GM12801 (cell line): ENCODE results near the gene HDGFL3.

Source experiments
- CTCF ChIP-seq: IDR thresholded peaks from one replicate; pipeline ENCODE4 v1.5.1; 2011; ENCODE audit warnings: control low read depth; ENCODE audit not compliant: insufficient read length; ENCODE audit errors: extremely low read depth

HDGFL3 gene

GRCh38 chr15:83118968-83119367 lies 88.7 kb downstream of the HDGFL3 start:
- TF ChIP-seq CTCF: no peak

- no peak for TF ChIP-seq CTCF
These were observed 89.3 kb downstream of the HDGFL3 start for GRCh38 chr15:83118291-83118827.

DNA sequence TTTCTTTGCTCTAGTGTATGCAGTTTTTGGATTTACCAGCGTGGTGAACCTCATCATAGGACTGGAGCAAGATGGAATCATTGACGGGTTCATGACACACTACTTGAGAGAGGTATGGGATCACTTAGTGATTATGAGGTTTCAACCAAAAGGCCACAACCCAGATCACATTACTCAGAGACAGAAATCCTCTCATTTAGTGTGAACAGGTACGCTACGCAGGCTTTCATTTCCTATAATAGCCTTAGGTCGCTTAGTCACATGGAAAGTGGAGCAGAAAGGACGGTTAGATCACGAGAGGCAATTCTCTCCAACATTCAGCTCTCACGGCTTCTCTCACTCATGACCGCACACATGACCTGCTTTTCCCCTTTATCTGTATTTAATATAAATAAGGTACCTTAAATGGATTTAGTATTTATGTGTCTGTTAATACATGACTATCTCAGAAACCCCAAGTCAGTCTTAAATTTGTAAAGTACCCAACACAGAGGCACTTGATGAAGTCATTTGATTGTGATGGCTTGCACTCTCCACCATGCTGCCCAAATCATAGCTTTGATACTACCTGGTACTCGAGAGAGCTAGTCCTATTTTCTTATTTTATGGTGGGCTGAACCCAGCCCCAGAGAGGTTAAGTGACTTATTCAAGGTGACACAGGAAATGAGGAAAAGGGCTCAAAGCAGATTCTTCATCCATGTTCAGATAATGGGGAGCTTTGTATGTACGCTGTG lies 91.6 kb downstream of the HDGFL3 start:
- TF ChIP-seq CTCF: no peak

DNA sequence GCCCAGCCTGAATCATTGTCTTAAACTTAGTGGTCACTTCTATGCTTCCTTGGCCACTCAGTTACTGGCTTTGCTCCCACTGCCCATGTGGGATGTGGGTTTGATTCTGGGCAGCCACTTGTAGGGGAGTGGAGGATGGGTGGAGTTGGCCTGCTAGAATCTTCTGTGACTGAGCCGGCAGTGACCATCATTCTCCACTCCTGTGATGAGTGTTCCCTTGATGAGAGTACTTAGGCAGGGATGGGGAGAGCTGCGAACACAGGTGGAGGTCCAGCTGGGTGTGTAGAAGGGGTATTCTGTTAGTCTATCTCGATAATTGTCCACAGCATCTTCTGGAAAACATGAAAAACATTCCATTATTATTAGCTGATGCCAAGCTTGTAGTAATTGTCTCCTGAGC lies 92.2 kb downstream of the HDGFL3 start:
- TF ChIP-seq CTCF: no peak

DNA sequence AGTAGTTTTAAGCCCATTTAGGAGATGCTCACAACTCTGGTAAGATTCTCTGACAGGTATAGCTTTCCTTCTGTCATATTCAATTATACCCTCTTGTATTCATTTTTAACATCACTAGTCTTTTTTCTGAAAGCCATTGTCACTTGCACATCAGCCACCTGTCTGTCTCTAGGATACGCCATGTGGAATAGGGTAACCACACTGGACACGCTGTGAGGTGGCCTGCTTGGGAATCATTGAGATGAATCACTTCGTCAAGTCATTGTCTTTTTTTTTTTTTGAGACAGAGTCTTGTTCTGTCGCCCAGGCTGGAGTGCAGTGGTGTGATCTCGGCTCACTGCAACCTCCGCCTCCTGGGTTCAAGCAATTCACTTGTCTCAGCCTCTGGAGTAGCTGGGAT lies 92.8 kb downstream of the HDGFL3 start:
- TF ChIP-seq CTCF: no peak

GRCh38 chr15:83113881-83114674 lies 93.5 kb downstream of the HDGFL3 start:
- TF ChIP-seq CTCF: no peak

- TF ChIP-seq CTCF: no peak
These were observed 94.7 kb downstream of the HDGFL3 start for GRCh38 chr15:83112956-83113299.
